Measurements from ENCODE around the gene CALML6. TPM values are rescaled to one million over a fixed set of nuclear protein-coding genes. Genes with fewer than 3 reads are reported as not detected.

Gene CALML6
- total RNA-seq, 2 donors from 2014 or later, result not detected

- no peak for TF ChIP-seq CTCF (IDR thresholded peaks at IDR 0.05)
- ATAC-seq (ENCODE audit: insufficient number of reproducible peaks, low FRiP score, low read depth), result no peak
- Histone ChIP-seq H3K27ac (no peak overlapping the region), H3K36me3 (no peaks in the 10 kb centered on the region), H3K4me1 (ENCODE audit: control insufficient read depth in 1 of 2, low read depth in 2 of 2) (no peaks in the 10 kb centered on the region), H3K9me3 (no peaks in the 10 kb centered on the region), H3K27me3 (replicated peaks; ENCODE audit: insufficient read depth) (no peaks in the 10 kb centered on the region), H3K4me3 (no peak overlapping the region)
- no peak for DNase-seq (ENCODE audit: low spot score)
Measured at GRCh38 chr1:1926886-1927660, 12.0 kb downstream of the CALML6 start.

GRCh38 chr1:1927751-1928150, 12.7 kb downstream of the CALML6 start:
- no peak overlapping the region for H3K27ac ChIP-seq
- no peaks in the 10 kb centered on the region for H3K9me3 ChIP-seq
- H3K36me3 ChIP-seq, result no peaks in the 10 kb centered on the region
- DNase-seq (ENCODE audit: low spot score) (no peak), ATAC-seq (ENCODE audit: insufficient number of reproducible peaks, low FRiP score, low read depth) (no peak)
- H3K4me3 ChIP-seq, result no peak overlapping the region
- H3K4me1 ChIP-seq (ENCODE audit: control insufficient read depth in 1 of 2, low read depth in 2 of 2), result no peaks in the 10 kb centered on the region
- no peak for TF ChIP-seq CTCF (IDR thresholded peaks at IDR 0.05)
- H3K27me3 ChIP-seq (replicated peaks; ENCODE audit: insufficient read depth), result no peaks in the 10 kb centered on the region

DNA sequence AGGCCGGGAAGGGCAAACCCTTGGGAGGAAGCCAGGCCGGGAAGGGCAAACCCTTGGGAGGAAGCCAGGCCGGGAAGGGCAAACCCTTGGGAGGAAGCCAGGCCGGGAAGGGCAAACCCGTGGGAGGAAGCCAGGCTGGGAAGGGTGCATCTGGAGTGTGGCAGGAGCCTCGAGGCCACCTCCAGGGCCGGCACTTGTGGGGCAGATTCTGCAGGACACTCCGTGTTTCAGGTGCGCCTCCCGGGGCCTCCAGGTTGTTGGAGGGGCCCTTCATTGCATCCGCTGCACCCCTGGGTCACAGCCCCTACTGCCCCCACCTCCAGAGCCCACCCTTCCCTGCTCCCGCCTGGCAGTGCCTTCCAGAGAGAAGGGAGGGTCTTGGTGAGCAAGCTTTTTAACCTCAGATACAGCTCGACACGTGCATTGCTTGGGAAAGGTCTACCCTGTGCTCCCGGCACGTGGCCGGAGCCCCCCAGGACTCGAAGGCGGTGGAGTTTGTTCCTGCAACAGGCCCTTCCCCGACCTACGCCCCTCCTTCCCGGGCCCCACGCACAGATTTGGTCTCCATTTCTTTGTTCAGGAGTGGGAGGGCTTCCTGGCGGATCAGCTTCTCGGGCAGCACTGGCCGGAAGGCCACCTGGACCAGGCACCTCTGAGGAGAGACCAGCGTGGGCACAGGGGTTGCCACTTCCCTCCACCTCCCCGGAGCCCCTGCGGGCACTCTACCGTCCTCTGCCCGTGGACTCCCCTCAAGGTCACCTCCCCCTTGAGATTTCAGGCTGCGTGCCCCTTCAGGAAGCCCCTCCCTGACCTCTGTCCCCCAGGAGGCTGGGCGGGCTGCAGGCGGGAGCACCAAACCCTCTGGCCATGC, 13.4 kb downstream of the CALML6 start:
- Histone ChIP-seq H3K9me3 (no peaks in the 10 kb centered on the region), H3K4me3 (no peak overlapping the region), H3K36me3 (no peaks in the 10 kb centered on the region), H3K4me1 (ENCODE audit: control insufficient read depth in 1 of 2, low read depth in 2 of 2) (no peaks in the 10 kb centered on the region), H3K27ac (no peak overlapping the region), H3K27me3 (replicated peaks; ENCODE audit: insufficient read depth) (no peaks in the 10 kb centered on the region)
- no peak for TF ChIP-seq CTCF (IDR thresholded peaks at IDR 0.05)
- DNase-seq (ENCODE audit: low spot score) (no peak), ATAC-seq (ENCODE audit: insufficient number of reproducible peaks, low FRiP score, low read depth) (no peak)

- Histone ChIP-seq H3K4me3 (no peak overlapping the region), H3K27ac (no peak overlapping the region), H3K9me3 (no peaks in the 10 kb centered on the region), H3K36me3 (no peaks in the 10 kb centered on the region), H3K4me1 (ENCODE audit: control insufficient read depth in 1 of 2, low read depth in 2 of 2) (no peaks in the 10 kb centered on the region), H3K27me3 (replicated peaks; ENCODE audit: insufficient read depth) (no peaks in the 10 kb centered on the region)
- DNase-seq (ENCODE audit: low spot score) (no peak), ATAC-seq (ENCODE audit: insufficient number of reproducible peaks, low FRiP score, low read depth) (no peak)
- TF ChIP-seq CTCF (IDR thresholded peaks at IDR 0.05), result no peak
Measured at GRCh38 chr1:1929102-1929638, 14.1 kb downstream of the CALML6 start.

All from thoracic aorta (tissue), 2 donors.